ENCODE results near the gene FCAR.
"Not testable (repeated sequence)": the region's sequence is repeated elsewhere in the genome, so short reads cannot be mapped to it uniquely, and the experiment has no call there.

FCAR gene

GRCh38 chr19:54871696-54872095, 2.3 kb upstream of the FCAR start:
- Mint-ChIP-seq H3K36me3 (no peaks in the 10 kb centered on the region), H3K27ac (no peak overlapping the region), H3K4me3 (no peak overlapping the region), H3K9me3 (no peaks in the 10 kb centered on the region), H3K4me1 (peaks cover 6 to 7% of the 10 kb centered on the region in 2 donors), H3K27me3 (peaks cover 13 to 18% of the 10 kb centered on the region in 2 donors)
- DNase-seq (no peak), ATAC-seq (replicated peaks) (no peak)

GRCh38 chr19:54875506-54875905, 1.5 kb downstream of the FCAR start:
- Mint-ChIP-seq H3K4me1 (peaks cover 6 to 7% of the 10 kb centered on the region in 2 donors), H3K9me3 (no peaks in the 10 kb centered on the region), H3K4me3 (no peak overlapping the region), H3K36me3 (no peaks in the 10 kb centered on the region), H3K27ac (no peak overlapping the region), H3K27me3 (peaks cover 33 to 37% of the 10 kb centered on the region in 2 donors)
- ATAC-seq (replicated peaks) (peak in 1 of 2 donors; percentile 14), DNase-seq (no peak)

- Mint-ChIP-seq H3K36me3 (no peaks in the 10 kb centered on the region), H3K4me1 (peaks cover 9 to 13% of the 10 kb centered on the region in 2 donors), H3K27me3 (peaks cover 40 to 49% of the 10 kb centered on the region in 2 donors), H3K9me3 (no peaks in the 10 kb centered on the region), H3K4me3 (no peak overlapping the region), H3K27ac (no peak overlapping the region)
- DNase-seq (no peak), ATAC-seq (replicated peaks) (no peak)
Measured at GRCh38 chr19:54877471-54877870, 3.4 kb downstream of the FCAR start.

- ATAC-seq (replicated peaks) (no peak), DNase-seq (no peak)
- Mint-ChIP-seq H3K9me3 (no peaks in the 10 kb centered on the region), H3K27ac (no peak overlapping the region), H3K27me3 (peaks cover 40 to 54% of the 10 kb centered on the region in 2 donors), H3K4me3 (no peak overlapping the region), H3K4me1 (peaks cover 4 to 6% of the 10 kb centered on the region in 2 donors), H3K36me3 (no peaks in the 10 kb centered on the region)
Measured at GRCh38 chr19:54881884-54882283, 7.8 kb downstream of the FCAR start.

GRCh38 chr19:54882758-54883157, 8.7 kb downstream of the FCAR start:
- ATAC-seq (replicated peaks): peak; percentile 67 to 71
- H3K9me3 Mint-ChIP-seq: no peaks in the 10 kb centered on the region
- DNase-seq: no peak
- H3K27ac Mint-ChIP-seq: no peak overlapping the region
- H3K4me1 Mint-ChIP-seq: peaks cover 4 to 6% of the 10 kb centered on the region in 2 donors
- no peaks in the 10 kb centered on the region for H3K36me3 Mint-ChIP-seq
- peaks cover 33 to 47% of the 10 kb centered on the region in 2 donors for H3K27me3 Mint-ChIP-seq
- no peak overlapping the region for H3K4me3 Mint-ChIP-seq

GRCh38 chr19:54883228-54883627, 9.2 kb downstream of the FCAR start:
- Mint-ChIP-seq H3K27me3 (peaks cover 30 to 44% of the 10 kb centered on the region in 2 donors), H3K36me3 (no peaks in the 10 kb centered on the region), H3K4me3 (no peak overlapping the region), H3K4me1 (peaks cover 4 to 6% of the 10 kb centered on the region in 2 donors), H3K9me3 (no peaks in the 10 kb centered on the region), H3K27ac (no peak overlapping the region)
- DNase-seq: no peak
- ATAC-seq (replicated peaks): no peak

GRCh38 chr19:54888239-54888638, 14.2 kb downstream of the FCAR start:
- DNase-seq (no peak), ATAC-seq (replicated peaks) (no peak)
- Mint-ChIP-seq H3K27me3 (peaks cover 4 to 11% of the 10 kb centered on the region in 2 donors), H3K4me1 (no peaks in the 10 kb centered on the region), H3K27ac (no peak overlapping the region), H3K9me3 (no peaks in the 10 kb centered on the region), H3K4me3 (no peak overlapping the region), H3K36me3 (no peaks in the 10 kb centered on the region)

- ATAC-seq (replicated peaks) (no peak), DNase-seq (no peak)
- Mint-ChIP-seq H3K9me3 (no peaks in the 10 kb centered on the region), H3K36me3 (no peaks in the 10 kb centered on the region), H3K27ac (no peak overlapping the region), H3K27me3 (peaks cover 10 to 11% of the 10 kb centered on the region in 2 donors), H3K4me3 (no peak overlapping the region), H3K4me1 (no peaks in the 10 kb centered on the region)
Measured at GRCh38 chr19:54889566-54889965, 15.5 kb downstream of the FCAR start.

- no peak for DNase-seq
Measured at GRCh38 chr19:54893406-54893805, 19.4 kb downstream of the FCAR start.

GRCh38 chr19:54894106-54894505, 20.1 kb downstream of the FCAR start:
- ATAC-seq (replicated peaks); H3K4me1 Mint-ChIP-seq; H3K36me3 Mint-ChIP-seq; H3K9me3 Mint-ChIP-seq; H3K4me3 Mint-ChIP-seq; DNase-seq; H3K27ac Mint-ChIP-seq: not testable (repeated sequence)
- H3K27me3 Mint-ChIP-seq: peaks cover 36 to 42% of the 10 kb centered on the region in 2 donors

More at GRCh38 chr19:54893406-54893805, 19.4 kb downstream of the FCAR start:
- H3K27ac Mint-ChIP-seq: no peak overlapping the region
- no peak for ATAC-seq (replicated peaks)
- H3K27me3 Mint-ChIP-seq: peaks cover 29 to 35% of the 10 kb centered on the region in 2 donors
- no peaks in the 10 kb centered on the region for H3K4me1 Mint-ChIP-seq
- no peaks in the 10 kb centered on the region for H3K36me3 Mint-ChIP-seq
- H3K9me3 Mint-ChIP-seq: no peaks in the 10 kb centered on the region
- H3K4me3 Mint-ChIP-seq: no peak overlapping the region

- Mint-ChIP-seq H3K9me3 (no peaks in the 10 kb centered on the region), H3K27ac (no peak overlapping the region), H3K4me3 (no peak overlapping the region)
Measured at GRCh38 chr19:54896036-54896435, 22.0 kb downstream of the FCAR start.

GRCh38 chr19:54898685-54899084, 24.6 kb downstream of the FCAR start:
- not testable (repeated sequence) for H3K4me1 Mint-ChIP-seq, H3K27ac Mint-ChIP-seq

More at GRCh38 chr19:54896036-54896435, 22.0 kb downstream of the FCAR start:
- H3K36me3 Mint-ChIP-seq: no peaks in the 10 kb centered on the region
- ATAC-seq (replicated peaks) (no peak), DNase-seq (no peak)
- no peaks in the 10 kb centered on the region for H3K4me1 Mint-ChIP-seq
- H3K27me3 Mint-ChIP-seq: peaks cover 43 to 46% of the 10 kb centered on the region in 2 donors

GRCh38 chr19:54899646-54900045, 25.6 kb downstream of the FCAR start:
- ATAC-seq (replicated peaks); H3K9me3 Mint-ChIP-seq; H3K27ac Mint-ChIP-seq; DNase-seq; H3K36me3 Mint-ChIP-seq; H3K4me1 Mint-ChIP-seq; H3K4me3 Mint-ChIP-seq: not testable (repeated sequence)
- H3K27me3 Mint-ChIP-seq: peaks cover 37 to 46% of the 10 kb centered on the region in 2 donors

More at GRCh38 chr19:54898685-54899084, 24.6 kb downstream of the FCAR start:
- not testable (repeated sequence) for H3K9me3 Mint-ChIP-seq; DNase-seq; H3K4me3 Mint-ChIP-seq; H3K36me3 Mint-ChIP-seq; ATAC-seq (replicated peaks)
- peaks cover 43 to 46% of the 10 kb centered on the region in 2 donors for H3K27me3 Mint-ChIP-seq

- H3K4me3 Mint-ChIP-seq; H3K4me1 Mint-ChIP-seq; ATAC-seq (replicated peaks); DNase-seq; H3K9me3 Mint-ChIP-seq; H3K36me3 Mint-ChIP-seq; H3K27ac Mint-ChIP-seq: not testable (repeated sequence)
- H3K27me3 Mint-ChIP-seq: peaks cover 47 to 49% of the 10 kb centered on the region in 2 donors
Measured at GRCh38 chr19:54901153-54901552, 27.1 kb downstream of the FCAR start.

- ATAC-seq (replicated peaks): no peak
Measured at GRCh38 chr19:54902061-54902460, 28.0 kb downstream of the FCAR start.

GRCh38 chr19:54903303-54903702, 29.3 kb downstream of the FCAR start:
- ATAC-seq (replicated peaks): no peak
- peaks cover 32 to 39% of the 10 kb centered on the region in 2 donors for H3K27me3 Mint-ChIP-seq
- DNase-seq: no peak
- no peaks in the 10 kb centered on the region for H3K9me3 Mint-ChIP-seq
- H3K27ac Mint-ChIP-seq: no peak overlapping the region
- H3K36me3 Mint-ChIP-seq: no peaks in the 10 kb centered on the region
- no peak overlapping the region for H3K4me3 Mint-ChIP-seq
- no peaks in the 10 kb centered on the region for H3K4me1 Mint-ChIP-seq

More at GRCh38 chr19:54902061-54902460, 28.0 kb downstream of the FCAR start:
- DNase-seq: no peak
- Mint-ChIP-seq H3K9me3 (no peaks in the 10 kb centered on the region), H3K27me3 (peaks cover 39 to 48% of the 10 kb centered on the region in 2 donors), H3K4me1 (no peaks in the 10 kb centered on the region), H3K36me3 (no peaks in the 10 kb centered on the region), H3K4me3 (no peak overlapping the region), H3K27ac (no peak overlapping the region)
